ENCODE results near the gene CTU2.

CTU2 gene

GRCh38 chr16:88715312-88716190 is 9.2 kb downstream of the CTU2 start:
- no peak for DNase-seq

- DNase-seq: no peak
These were observed 9.9 kb downstream of the CTU2 start for GRCh38 chr16:88716201-88716600.

DNA sequence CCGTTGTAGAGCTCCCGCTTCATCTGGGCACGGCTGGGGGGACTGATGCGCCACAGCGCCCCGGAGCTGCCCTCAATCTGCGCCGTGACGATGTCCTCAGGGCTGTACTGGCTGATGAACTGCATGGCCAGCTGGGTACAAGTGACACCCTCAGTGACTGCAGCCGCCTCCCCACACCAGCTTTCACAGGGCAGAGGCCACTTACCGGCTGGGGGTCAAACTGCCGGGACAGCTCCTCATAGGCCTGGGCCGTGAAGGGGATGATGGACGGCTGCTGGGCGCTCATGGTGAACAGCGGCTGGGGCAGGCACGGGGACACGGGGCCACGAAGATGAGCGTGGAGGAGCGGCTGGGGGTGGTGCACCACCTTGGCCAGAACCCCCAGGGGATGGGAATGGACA is 10.3 kb downstream of the CTU2 start:
- no peak for DNase-seq

GRCh38 chr16:88718178-88718577 is 11.9 kb downstream of the CTU2 start:
- no peak for DNase-seq

DNA sequence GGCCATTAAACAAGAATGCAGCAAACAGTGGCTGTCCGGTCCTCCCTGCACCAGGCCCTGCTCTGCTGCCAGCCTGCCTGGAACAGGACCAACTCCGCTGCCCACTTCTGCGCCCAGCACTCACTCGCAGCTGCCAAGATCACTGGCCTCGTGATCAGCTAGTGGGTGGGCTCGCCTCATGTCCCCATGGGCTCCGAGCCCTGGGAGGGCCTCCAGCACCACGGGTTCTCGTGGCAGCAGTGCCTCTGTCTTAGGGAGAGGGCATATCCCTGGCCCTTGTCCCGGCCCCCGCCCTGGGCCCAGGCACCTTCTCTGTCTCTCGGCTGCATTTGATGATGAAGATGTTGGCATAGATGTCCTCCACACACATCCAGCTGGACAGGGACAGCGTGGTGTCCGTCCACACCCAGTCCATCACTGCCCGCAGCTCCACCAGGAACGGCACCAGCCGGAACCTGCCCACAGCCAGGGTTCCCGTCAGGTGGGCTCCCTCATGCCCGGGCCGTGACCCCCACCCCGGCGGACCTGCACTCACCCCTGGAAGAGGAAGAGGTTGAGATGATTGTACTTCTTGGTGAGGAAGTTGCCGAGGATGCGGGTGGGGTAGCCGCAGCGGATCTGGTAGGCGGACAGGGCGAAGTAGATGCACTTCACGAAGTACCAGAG is 13.1 kb downstream of the CTU2 start:
- DNase-seq: peak; percentile 75 to 78

DNA sequence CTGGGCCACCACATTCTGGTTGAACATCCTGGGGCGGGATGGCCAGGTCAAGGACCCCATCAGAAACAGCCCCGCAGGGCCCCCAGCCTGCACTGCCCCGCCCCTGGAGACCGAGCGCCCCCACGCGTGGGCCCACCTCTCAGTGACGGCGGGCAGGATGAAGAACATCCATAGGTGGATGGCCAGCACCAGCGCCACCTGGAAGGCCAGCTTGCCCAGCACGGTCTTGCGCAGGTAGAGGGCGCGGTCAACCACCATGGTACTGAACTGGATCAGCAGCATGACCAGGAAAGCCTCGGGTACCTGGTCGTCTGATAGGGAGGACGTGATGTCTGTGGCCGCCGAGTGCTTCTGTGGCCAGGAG is 13.6 kb downstream of the CTU2 start:
- no peak for DNase-seq

- no peak for DNase-seq
These were observed 14.2 kb downstream of the CTU2 start for GRCh38 chr16:88720396-88720970.

DNA sequence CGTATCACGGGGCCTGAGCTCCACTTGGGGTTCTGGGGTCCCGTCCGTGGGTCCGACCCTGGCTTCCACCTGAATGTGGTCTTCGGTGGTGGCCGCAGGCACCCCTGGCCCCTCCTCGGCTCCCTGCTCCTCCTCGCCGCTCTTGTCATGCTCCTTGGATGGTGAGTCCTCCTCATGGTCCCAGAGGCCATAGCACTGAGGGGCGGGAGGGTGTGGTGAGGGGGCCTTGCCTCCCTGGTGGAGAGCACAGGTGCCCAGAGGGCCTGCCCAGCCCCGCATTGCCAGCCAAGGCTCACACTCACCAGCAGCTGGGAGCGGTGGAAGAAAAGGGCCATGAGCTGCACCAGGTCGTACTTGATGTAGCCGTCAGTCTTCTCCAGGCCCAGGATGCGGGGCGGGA is 14.9 kb downstream of the CTU2 start:
- no peak for DNase-seq

- no peak for DNase-seq
These were observed 15.8 kb downstream of the CTU2 start for GRCh38 chr16:88721815-88722755.

GRCh38 chr16:88722784-88723506 is 16.6 kb downstream of the CTU2 start:
- no peak for DNase-seq

DNA sequence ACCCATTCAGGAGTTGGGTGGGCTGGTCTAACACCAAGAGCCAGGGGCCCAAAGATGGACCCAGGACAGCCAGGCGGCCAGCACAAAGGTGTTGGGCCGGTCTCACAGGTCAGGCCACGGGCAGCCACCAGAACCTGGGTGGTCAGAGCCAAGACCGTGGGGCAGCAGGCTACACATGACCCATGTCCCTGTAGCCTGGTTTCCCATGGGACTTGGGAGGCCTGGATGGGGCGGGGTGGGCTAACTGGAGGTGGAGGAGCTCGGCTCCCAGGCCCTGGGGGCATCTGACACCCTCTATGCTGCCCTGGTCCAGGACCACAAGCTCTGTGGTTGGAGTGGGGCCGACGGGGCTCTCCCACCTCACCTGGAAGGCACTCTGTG is 17.2 kb downstream of the CTU2 start:
- DNase-seq: no peak

DNA sequence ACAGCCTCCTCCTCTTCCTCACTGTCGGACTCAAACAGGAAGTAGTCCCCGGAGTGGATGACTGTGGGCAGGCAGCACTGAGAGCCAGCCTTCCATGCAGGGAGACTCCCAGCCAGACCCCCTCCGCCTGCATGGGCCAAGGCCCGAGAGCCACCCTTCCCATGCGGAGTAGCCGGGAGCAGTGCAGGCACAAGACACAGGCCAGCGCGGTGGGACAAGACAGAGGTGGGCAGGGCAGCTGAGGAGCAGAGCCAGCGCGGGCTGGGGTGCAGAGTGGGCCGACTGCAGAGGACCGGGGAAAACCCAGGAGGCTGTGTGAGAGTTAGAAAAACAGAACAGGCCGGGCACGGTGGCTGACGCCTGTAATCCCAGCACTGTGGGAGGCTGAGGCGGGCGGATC is 17.6 kb downstream of the CTU2 start:
- no peak for DNase-seq

DNA sequence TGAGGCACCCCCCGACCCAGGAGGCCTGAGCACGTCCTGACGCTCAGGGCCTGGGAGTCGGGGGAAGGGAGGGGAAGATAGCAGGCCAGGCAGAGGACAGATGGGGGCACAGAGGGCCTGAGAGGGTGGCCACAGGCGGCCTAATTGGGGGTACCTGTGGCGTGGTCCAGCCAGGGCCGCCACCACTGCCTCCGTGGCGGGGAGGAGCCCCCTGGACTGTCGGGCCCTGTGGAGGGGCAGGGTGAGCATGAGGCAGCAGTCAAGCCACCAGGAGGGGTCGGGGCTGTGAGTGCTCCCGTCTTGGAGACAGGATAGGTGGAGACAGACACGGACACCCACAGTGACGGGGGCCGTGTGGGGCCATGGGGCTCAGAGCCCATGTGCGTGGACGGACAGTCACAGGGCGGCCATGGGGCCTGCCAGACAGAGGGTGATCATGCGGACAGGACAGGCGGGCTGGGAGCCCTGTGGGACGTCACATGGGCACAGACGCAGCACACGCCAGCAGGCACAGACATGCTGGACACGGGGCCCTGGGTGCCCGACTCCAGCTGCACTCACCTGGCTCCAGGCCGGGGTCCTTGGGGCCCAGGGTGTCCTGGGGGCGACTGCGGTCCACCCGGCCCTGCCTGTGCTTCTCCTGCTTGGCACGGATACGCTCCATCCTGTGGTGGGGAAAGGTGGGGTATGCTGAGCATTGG is 18.7 kb downstream of the CTU2 start:
- DNase-seq: no peak

DNA sequence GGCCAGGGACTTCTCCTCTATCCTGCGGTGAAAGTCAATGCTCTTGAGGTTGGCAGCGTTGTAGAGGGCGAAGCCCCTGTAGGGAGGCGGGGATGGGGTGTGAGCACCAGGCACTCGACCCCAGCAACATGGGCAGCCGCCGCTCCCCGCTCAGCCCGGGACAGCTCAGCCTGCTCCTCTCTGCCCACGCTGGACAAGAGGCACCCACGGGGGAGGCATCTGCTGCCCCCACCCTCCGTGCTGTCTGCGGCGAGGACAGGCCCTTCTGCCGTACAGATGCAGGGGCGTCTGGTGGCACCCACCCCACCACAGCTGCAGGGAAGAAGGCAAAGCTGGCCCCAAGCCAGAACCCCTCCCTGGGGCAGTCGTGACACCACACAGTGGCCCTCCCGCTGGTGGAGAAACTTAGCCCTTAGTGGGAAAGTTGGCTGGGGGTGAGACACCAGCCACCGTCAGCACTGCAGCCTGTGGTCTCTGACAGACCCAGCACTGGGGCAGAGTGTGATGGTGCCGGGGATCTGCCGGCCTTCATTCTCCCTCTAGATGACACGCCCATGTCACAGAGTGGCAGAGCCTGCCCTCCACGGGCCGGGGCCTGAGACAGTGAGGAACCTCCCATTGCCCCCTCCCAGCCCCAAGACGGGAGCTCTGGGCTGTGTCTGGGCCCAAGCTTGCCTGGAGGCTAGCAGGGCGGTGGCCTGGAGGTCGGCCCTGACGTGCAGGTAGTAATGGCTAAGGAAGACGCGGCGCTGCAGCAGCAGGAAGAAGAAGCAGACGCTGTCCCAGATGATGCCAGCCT is 19.5 kb downstream of the CTU2 start:
- DNase-seq: no peak

- no peak for DNase-seq
These were observed 20.1 kb downstream of the CTU2 start for GRCh38 chr16:88726408-88726749.

DNA sequence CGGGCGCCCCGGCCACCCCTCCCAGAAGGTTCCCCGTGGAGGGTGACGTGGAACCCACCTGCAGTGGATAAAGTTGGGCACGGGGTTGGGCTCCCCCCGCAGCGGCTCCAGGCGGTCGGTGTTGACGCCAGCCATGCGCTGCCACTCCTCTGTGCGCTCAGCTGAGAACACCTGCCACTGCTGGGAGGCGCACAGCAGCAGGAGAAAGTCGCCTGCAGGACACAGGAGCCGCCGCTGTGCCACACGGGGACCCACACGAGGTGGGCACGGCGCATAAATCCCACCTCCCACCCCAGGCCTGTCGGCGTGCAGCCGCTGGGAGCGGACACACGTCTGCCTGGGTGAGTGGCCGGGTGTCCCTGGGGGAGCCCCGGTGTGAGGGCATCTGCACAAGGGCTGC is 20.7 kb downstream of the CTU2 start:
- no peak for DNase-seq

DNA sequence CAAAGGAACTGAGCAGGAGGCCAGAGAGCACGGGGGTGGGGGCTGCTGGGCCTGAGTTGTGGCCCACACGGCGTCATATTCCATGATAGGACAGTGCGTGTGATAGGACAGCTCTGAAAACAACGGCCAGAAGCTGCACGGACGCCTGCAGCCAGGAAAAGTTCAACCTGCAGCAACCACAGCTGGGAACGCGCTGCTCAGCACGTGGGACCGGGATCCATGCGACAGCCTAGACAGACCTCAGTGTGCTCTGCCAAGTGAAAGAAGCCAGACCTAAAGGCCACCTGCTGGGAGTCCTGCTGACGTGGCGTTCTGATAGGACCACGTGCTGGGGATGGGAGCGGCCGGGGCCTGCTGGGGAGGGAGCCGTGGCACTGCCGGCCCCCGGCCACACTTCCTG is 21.6 kb downstream of the CTU2 start:
- DNase-seq: no peak

DNA sequence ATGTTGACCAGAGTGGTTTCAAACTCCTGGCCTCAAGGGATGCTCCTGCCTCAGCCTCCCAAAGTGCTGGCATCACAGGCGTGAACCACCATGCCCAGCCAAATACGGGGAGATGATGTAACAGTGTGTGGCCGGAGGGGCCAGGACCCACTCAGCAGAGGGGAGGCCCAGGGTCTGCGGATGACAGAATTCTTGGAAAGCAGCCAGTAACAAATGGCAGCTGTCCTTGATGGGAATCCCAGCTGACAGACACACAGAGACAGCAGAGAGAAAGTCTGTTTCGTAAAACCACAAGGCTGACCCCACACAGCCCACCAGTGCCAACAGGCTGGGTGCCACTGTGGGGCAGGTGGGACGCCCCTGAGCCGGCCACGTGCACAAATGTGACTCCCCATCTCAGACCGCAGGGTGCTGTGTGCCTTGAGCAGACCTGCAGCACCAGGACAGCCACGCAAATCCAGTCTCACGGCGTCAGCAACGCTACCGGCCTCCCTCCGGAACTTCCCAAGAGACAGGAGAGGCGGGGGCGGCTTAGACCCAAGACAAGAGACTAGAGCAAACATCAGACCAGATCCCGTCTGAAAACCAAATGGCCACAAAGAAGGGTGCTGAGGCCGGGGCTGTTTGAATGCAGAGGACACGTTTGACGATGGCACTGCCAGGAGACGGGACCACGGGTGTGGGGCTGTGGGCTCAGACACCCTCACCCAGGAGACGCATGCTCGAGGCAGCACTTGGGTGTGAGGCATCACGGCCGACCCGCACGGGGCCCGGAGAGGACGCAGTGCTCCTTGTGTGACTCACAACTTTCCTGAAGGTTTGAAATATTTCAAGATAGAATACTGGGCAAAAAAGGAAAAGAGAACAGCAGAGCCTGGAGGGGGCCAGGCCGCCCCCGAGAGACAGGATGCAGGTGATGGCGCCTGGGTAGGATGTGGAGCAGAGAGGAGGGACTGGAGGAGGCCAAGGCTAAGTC is 24.6 kb downstream of the CTU2 start:
- DNase-seq: no peak

GRCh38 chr16:88731699-88732098 is 25.4 kb downstream of the CTU2 start:
- no peak for DNase-seq

Measured in hippocampal formation (tissue), 2 donors.